GM12878 (cell line): ENCODE measurements around the gene MSRB2. TPM values are rescaled to one million over a fixed set of nuclear protein-coding genes. Genes with fewer than 3 reads are reported as not detected.

ENCODE experiments used
- ATAC-seq: fragments of 200-7000 bp; cut with Tn5 transposase; 3 replicates; pipeline ENCODE4 v1.9.1; 2020; ENCODE audit warnings: mild to moderate bottlenecking, moderate library complexity
- BruUV-seq: library from RNA; stranded (reverse); fragments of 400-500 nt; replicated peaks from 2 replicates; lab custom pipeline; 2021; lab: Mats Ljungman, UMichigan
- CTCF ChIA-PET: fragments of 300-600 bp; sonication (Branson Sonifier 250); formaldehyde crosslinking; extraction: SDS; loops from one replicate; lab custom pipeline; 2021; ENCODE audit warnings: inconsistent platforms; lab: Yijun Ruan, JAX
- POLR2A ChIA-PET: fragments of 350-600 bp; formaldehyde crosslinking; extraction: SDS; loops from one replicate; lab custom pipeline; 2021; ENCODE audit warnings: inconsistent platforms; lab: Charles Lee
- RAD21 ChIA-PET: fragments of 300-600 bp; sonication (Branson Sonifier 250); formaldehyde crosslinking; loops from one replicate; lab custom pipeline; 2023; ENCODE audit warnings: antibody characterized with exemption; ENCODE audit not compliant: unreplicated experiment; lab: Charles Lee
- SMC1A ChIA-PET: fragments of 300-600 bp; sonication (Branson Sonifier 250); formaldehyde crosslinking; loops from one replicate; lab custom pipeline; 2023; ENCODE audit not compliant: unreplicated experiment, uncharacterized antibody; lab: Charles Lee
- DNase-seq: peaks from one replicate; pipeline ENCODE4 v3.0.0-alpha.2; 2011; ENCODE audit warnings: low read depth, low spot score
- FAIRE-seq: peaks from 3 replicates; lab custom pipeline; 2011; peaks lifted over from hg19 to GRCh38; lab: Jason Lieb, UNC
- H2AFZ ChIP-seq: 2 replicates; pipeline ENCODE4 v1.6.0; 2011; ENCODE audit warnings: low read depth, low read length, control low read depth; ENCODE audit not compliant: control insufficient read depth
- H3K27ac ChIP-seq: 2 replicates; pipeline ENCODE4 v1.5.1; 2011; ENCODE audit warnings: control low read depth; ENCODE audit not compliant: control insufficient read depth, insufficient read depth
- H3K27me3 ChIP-seq, 2 experiments: replicated peaks in 1 of 2; 2 replicates each; pipeline versions ENCODE4 v1.6.0 to v1.6.1; 2011; ENCODE audit warnings: low read length in 1 of 2; ENCODE audit not compliant: control insufficient read depth in 2 of 2, insufficient read depth in 2 of 2
- H3K36me3 ChIP-seq, 2 experiments: 2 replicates each; pipeline ENCODE4 v1.5.1; 2011; ENCODE audit warnings: low read length in 1 of 2; ENCODE audit not compliant: control insufficient read depth in 2 of 2, insufficient read depth in 2 of 2
- H3K4me1 ChIP-seq: 2 replicates; pipeline ENCODE4 v1.6.1; 2011; ENCODE audit warnings: mild to moderate bottlenecking, low read length, moderate library complexity, mixed read lengths; ENCODE audit not compliant: control insufficient read depth, insufficient read depth
- H3K4me2 ChIP-seq: 2 replicates; pipeline ENCODE4 v1.6.0; 2011; ENCODE audit warnings: control low read depth; ENCODE audit not compliant: control insufficient read depth, insufficient read depth
- H3K4me3 ChIP-seq: fragments of 200-600 bp; sonication (generic); 2 replicates; pipeline ENCODE4 v1.5.1; 2016
- H3K79me2 ChIP-seq: 2 replicates; pipeline ENCODE4 v1.6.0; 2011; ENCODE audit warnings: low read length; ENCODE audit not compliant: control insufficient read depth, insufficient read depth
- H3K9ac ChIP-seq: 2 replicates; pipeline ENCODE4 v1.8.0; 2011; ENCODE audit warnings: low read length, control low read depth, mixed read lengths; ENCODE audit not compliant: control insufficient read depth, insufficient read depth
- H3K9me3 ChIP-seq: replicated peaks from 3 replicates; pipeline ENCODE4 v1.5.1; 2011; ENCODE audit warnings: mild to moderate bottlenecking, low read length; ENCODE audit not compliant: control insufficient read depth, insufficient read depth
- H4K20me1 ChIP-seq: 2 replicates; pipeline ENCODE4 v1.6.0; 2011; ENCODE audit not compliant: control insufficient read depth, insufficient read depth
- BHLHE40 ChIP-seq, 2 experiments: fragments of 450-650 bp in 1 of 2; IDR thresholded peaks; 2 replicates each; pipeline ENCODE4 v1.6.1; 2011 to 2017; ENCODE audit warnings: low read depth in 2 of 2, borderline replicate concordance in 1 of 2, improper control_type of control experiment in 1 of 2, low read length in 1 of 2, mild to moderate bottlenecking in 1 of 2
- CREM ChIP-seq: IDR thresholded peaks from 2 replicates; pipeline ENCODE4 v1.6.1; 2014; ENCODE audit warnings: antibody characterized with exemption, low read depth
- DPF2 ChIP-seq: fragments of 450-650 bp; IDR thresholded peaks from 2 replicates; pipeline ENCODE4 v1.6.1; 2017; ENCODE audit warnings: mild to moderate bottlenecking
- HDGF ChIP-seq: fragments of 450-650 bp; IDR thresholded peaks from 2 replicates; pipeline ENCODE4 v1.6.1; 2016; ENCODE audit warnings: antibody characterized with exemption
- JUNB ChIP-seq: IDR thresholded peaks from 2 replicates; pipeline ENCODE4 v1.6.1; 2016; ENCODE audit warnings: antibody characterized with exemption, mild to moderate bottlenecking
- NR2F1 ChIP-seq: fragments of 450-650 bp; conservative IDR thresholded peaks from 2 replicates; pipeline ENCODE4 v1.6.1; 2017; ENCODE audit warnings: mild to moderate bottlenecking
- PAX5 ChIP-seq: IDR thresholded peaks from 2 replicates; pipeline ENCODE4 v1.6.1; 2011; ENCODE audit warnings: low read depth, low read length, borderline replicate concordance
- PKNOX1 ChIP-seq: fragments of 450-650 bp; IDR thresholded peaks from 2 replicates; pipeline ENCODE4 v1.6.1; 2016; ENCODE audit warnings: mild to moderate bottlenecking
- POLR2AphosphoS5 ChIP-seq: IDR thresholded peaks from 2 replicates; pipeline ENCODE4 v1.6.1; 2011; ENCODE audit warnings: mild to moderate bottlenecking, low read length, inconsistent platforms
- RELB ChIP-seq: fragments of 450-650 bp; IDR thresholded peaks from 2 replicates; pipeline ENCODE4 v1.6.1; 2017; ENCODE audit warnings: low read depth, mild to moderate bottlenecking, moderate library complexity
- RFX5 ChIP-seq: IDR thresholded peaks from 2 replicates; pipeline ENCODE4 v1.6.1; 2011; ENCODE audit warnings: low read depth, low read length, improper control_type of control experiment
- SPI1 ChIP-seq: IDR thresholded peaks from 2 replicates; pipeline ENCODE4 v1.6.1; 2011; ENCODE audit warnings: low read depth, mild to moderate bottlenecking, low read length, moderate library complexity, borderline replicate concordance; ENCODE audit not compliant: insufficient read depth
- USF2 ChIP-seq: IDR thresholded peaks from 2 replicates; pipeline ENCODE4 v1.6.1; 2011; ENCODE audit warnings: low read depth, low read length, improper control_type of control experiment, borderline replicate concordance
- WGBS: methylation state at CpG from one replicate; pipeline ENCODE4 v1.1.6; 2016; ENCODE audit warnings: low lambda C conversion rate; ENCODE audit not compliant: insufficient replicate concordance, insufficient coverage; ENCODE audit errors: missing lambda C conversion rate; 5-methylcytosine and 5-hydroxymethylcytosine counted together
- in situ Hi-C: fragments of 300-500 bp; cut with MboI; formaldehyde crosslinking; loops from 9 replicates; pipeline ENCODE4 v1.14.3; 2018; ENCODE audit warnings: mixed read lengths
- intact Hi-C: fragments of 100-400 bp; cut with micrococcal nuclease; formaldehyde crosslinking; loops from one replicate; pipeline ENCODE4 v1.14.2; 2022; ENCODE audit not compliant: unreplicated experiment
- polyA plus RNA-seq, 11 experiments: library from polyadenylated mRNA; depleted of rRNA in 4 of 11; unstranded in 6 of 11; stranded (reverse) in 5 of 11; fragments of >200 nt; fragmentation: Nextera tagmentation in 4 of 11; fragmentation: Illumina TruSeq in 1 of 11; extraction: Ambion mirVana in 4 of 11; extraction: Trizol in 1 of 11; gene quantifications; 1 replicate in 1 of 11; 2 replicates in 10 of 11; pipeline versions ENCODE4 v1.2.1 to v1.2.3, GENCODE V29; 2011 to 2016; ENCODE audit warnings: inconsistent platforms in 2 of 11, missing spikeins in 2 of 11, low read depth in 1 of 11
- total RNA-seq, 4 experiments: library from RNA; depleted of rRNA in 3 of 4; stranded (reverse); fragments of >200 nt in 3 of 4; fragmentation: Illumina TruSeq in 1 of 4; extraction: Trizol in 1 of 4; gene quantifications; 2 replicates each; pipeline versions ENCODE4 v1.2.1 to v1.2.3, GENCODE V29; 2013 to 2021
- TF ChIP-seq, protein P1 (sequence below): fragments of 450-650 bp; IDR thresholded peaks from 2 replicates; pipeline ENCODE4 v1.6.1; 2017; ENCODE audit warnings: mild to moderate bottlenecking, low read depth, inconsistent platforms; ENCODE audit not compliant: poor library complexity, severe bottlenecking

MSRB2 gene
- total and polyA plus RNA-seq, 10 of the 15 experiments (the other 5 are each of a cell fraction or from before 2014, with no cell fraction given) = 1.5 to 18.6 (median 6.2) TPM

GRCh38 chr10:23157239-23157681 lies 61.9 kb downstream of the MSRB2 start:
- Histone ChIP-seq H3K4me1 (peaks cover 6% of the 10 kb centered on the region; the same call in 1 of the 2 replicates), H4K20me1 (no peaks in the 10 kb centered on the region), H3K9ac (no peak overlapping the region), H3K4me2 (peak overlapping the region; percentile 51), H3K27me3 (peaks cover 0 to 4% of the 10 kb centered on the region in 2 experiments; a peak in 1 of 4 replicates), H3K4me3 (no peak overlapping the region), H3K9me3 (no peaks in the 10 kb centered on the region), H3K36me3 (no peaks in the 10 kb centered on the region), H2AFZ (peak overlapping the region; percentile 57; the same call in 1 of the 2 replicates), H3K27ac (no peak overlapping the region), H3K79me2 (no peaks in the 10 kb centered on the region)
- BruUV-seq = no TSS peak
- RAD21 ChIA-PET = interaction anchor here (0.6 to 2.5 kb wide), 4 partner anchors 135 to 1345 kb away, joined by 3 to 24 read pairs (median 4); no protein-coding TSS in a partner anchor
- SMC1A ChIA-PET = interaction anchor here (0.6 to 2.3 kb wide), 7 partner anchors 11 to 1400 kb away, joined by 3 to 19 read pairs (median 5); no protein-coding TSS in a partner anchor
- TF ChIP-seq POLR2AphosphoS5 = no peak
- TF ChIP-seq CREM = no peak
- TF ChIP-seq PKNOX1 = no peak
- TF ChIP-seq HDGF = no peak
- TF ChIP-seq JUNB = no peak
- TF ChIP-seq RFX5 = no peak
- TF ChIP-seq DPF2 = no peak
- TF ChIP-seq RELB = peak; percentile 49; the same call in 1 of the 2 replicates
- no peak for TF ChIP-seq USF2
- TF ChIP-seq NR2F1 = peak; percentile 72
- no peak for TF ChIP-seq SPI1
- TF ChIP-seq, protein P1, sequence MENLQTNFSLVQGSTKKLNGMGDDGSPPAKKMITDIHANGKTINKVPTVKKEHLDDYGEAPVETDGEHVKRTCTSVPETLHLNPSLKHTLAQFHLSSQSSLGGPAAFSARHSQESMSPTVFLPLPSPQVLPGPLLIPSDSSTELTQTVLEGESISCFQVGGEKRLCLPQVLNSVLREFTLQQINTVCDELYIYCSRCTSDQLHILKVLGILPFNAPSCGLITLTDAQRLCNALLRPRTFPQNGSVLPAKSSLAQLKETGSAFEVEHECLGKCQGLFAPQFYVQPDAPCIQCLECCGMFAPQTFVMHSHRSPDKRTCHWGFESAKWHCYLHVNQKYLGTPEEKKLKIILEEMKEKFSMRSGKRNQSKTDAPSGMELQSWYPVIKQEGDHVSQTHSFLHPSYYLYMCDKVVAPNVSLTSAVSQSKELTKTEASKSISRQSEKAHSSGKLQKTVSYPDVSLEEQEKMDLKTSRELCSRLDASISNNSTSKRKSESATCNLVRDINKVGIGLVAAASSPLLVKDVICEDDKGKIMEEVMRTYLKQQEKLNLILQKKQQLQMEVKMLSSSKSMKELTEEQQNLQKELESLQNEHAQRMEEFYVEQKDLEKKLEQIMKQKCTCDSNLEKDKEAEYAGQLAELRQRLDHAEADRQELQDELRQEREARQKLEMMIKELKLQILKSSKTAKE = no peak
- TF ChIP-seq PAX5 = peak; percentile 90
- peak; percentile 49 to 72; a peak in 3 of 4 replicates for TF ChIP-seq BHLHE40 (IDR thresholded peaks at IDR 0.05; ENCODE audit: borderline replicate concordance in 1 of 2, low read depth in 2 of 2, low read length in 1 of 2)
- FAIRE-seq (no peak), DNase-seq (peak; percentile 48), ATAC-seq (peak; percentile 91)
- in situ Hi-C loops = loop anchor here (5.0 kb wide), 1 partner anchor 135 kb away; no protein-coding TSS in a partner anchor
- WGBS = 1% methylated on average over 14 of the region's 14 CpGs
- POLR2A ChIA-PET = interaction anchor here (0.6 kb wide), 1 partner anchor 453 kb away, joined by 4 read pairs; no protein-coding TSS in a partner anchor
- CTCF ChIA-PET = interaction anchor here (0.5 to 6.7 kb wide), 18 partner anchors 10 to 1362 kb away, joined by 3 to 106 read pairs (median 4); no protein-coding TSS in a partner anchor
- intact Hi-C loops = loop anchor here (5.0 kb wide), 4 partner anchors 370 to 1170 kb away; no protein-coding TSS in a partner anchor
